GM13977 (cell line): ENCODE results near the gene MAP3K9.

Source experiments
- DNase-seq: peaks from one replicate; pipeline ENCODE4 v3.0.0; 2012; ENCODE audit warnings: low spot score
- CTCF ChIP-seq: IDR thresholded peaks from 2 replicates; pipeline ENCODE4 v1.5.1; 2012; ENCODE audit warnings: mild to moderate bottlenecking, control low read depth; ENCODE audit not compliant: insufficient read depth; ENCODE audit errors: extremely low read depth, missing control alignments
- in situ Hi-C: fragments of 300-500 bp; cut with MboI; formaldehyde crosslinking; loops from one replicate; pipeline ENCODE4 v1.12.0; 2022; ENCODE audit warnings: low sequenced_read_pairs, low pct_unique_long_range_greater_than_20kb, mixed read lengths, inconsistent platforms; ENCODE audit not compliant: unreplicated experiment

Gene MAP3K9

DNA sequence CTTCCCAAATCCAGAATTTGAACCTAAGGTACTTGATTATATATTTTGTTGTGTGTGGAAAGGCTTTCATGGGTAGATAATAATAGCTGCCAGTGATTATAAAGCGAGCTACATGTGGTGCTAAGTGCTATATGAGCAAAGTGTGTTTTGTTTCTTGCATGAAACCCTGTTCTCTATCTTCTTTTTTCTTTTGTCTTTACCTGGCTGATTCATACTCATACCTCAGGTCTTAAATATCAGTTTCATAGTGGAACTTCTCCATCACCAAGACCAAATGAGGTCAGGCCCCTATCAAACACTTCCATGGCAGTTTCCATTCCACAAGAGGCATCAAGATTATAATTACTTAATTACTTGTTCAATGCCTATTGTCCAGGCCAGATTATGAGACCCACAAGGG, 6.9 kb downstream of the MAP3K9 start:
- DNase-seq = no peak
- TF ChIP-seq CTCF = no peak
- in situ Hi-C loops = no loop called here

DNA sequence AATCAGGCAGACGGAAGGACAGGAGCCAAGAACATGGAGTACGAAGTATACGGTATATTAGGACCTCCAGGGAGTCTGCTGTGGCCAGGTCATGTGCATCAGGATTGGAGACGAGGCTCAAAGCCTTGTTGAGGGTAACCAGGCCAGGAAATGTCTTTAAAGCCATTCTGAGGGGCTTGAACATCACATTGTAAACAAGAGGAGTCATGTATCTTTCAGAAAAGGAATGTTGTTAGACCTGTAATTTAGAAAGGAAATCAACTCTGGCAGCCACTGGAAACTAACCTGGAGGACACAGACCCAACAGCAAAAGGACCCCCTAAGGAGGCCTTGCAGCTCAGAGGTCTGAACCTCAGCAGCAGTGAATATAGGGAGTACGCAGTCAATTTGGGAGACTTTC, 7.5 kb downstream of the MAP3K9 start:
- TF ChIP-seq CTCF = no peak
- no peak for DNase-seq
- in situ Hi-C loops = no loop called here

GRCh38 chr14:70796551-70796950, 12.8 kb downstream of the MAP3K9 start:
- no peak for TF ChIP-seq CTCF
- no peak for DNase-seq
- in situ Hi-C loops = no loop called here

DNA sequence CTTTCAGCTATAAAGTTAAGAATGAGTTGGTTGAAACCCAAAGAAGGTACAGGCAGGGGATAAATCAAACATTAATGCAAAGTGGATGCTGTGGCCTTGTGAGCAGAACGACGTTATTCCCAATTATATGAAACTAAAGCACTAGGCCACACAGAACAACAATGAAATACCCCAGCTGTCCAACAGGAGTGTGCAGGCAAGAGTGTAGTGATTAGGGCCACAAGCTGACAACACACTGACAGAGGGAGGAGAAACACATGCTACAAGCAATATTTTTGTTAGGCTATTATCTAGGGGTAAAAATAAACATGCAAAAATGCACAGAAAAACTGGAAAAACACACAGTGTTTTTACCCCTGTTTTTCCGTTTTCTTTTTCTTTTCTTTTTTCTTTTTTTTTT, 15.0 kb downstream of the MAP3K9 start:
- in situ Hi-C loops = no loop called here
- DNase-seq = no peak
- TF ChIP-seq CTCF = no peak

DNA sequence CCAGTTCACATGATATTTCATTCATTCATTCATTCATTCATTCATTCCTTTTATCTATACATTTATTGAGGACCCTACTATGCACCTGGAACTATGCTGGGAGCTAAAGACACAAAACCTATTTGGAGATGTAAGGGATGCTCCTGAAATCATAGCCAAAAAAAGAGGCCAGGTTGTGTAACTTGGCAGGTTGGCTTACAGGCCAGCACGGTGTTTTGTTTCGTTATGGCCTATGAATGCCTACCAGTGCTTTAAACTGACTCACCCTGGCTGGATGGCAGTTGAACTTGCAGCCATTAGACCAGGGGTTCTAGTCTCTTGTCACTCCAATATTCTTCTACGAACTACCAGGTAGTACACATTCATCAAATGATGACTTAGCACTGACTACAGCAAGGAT, 15.7 kb downstream of the MAP3K9 start:
- in situ Hi-C loops = no loop called here
- no peak for DNase-seq
- no peak for TF ChIP-seq CTCF

DNA sequence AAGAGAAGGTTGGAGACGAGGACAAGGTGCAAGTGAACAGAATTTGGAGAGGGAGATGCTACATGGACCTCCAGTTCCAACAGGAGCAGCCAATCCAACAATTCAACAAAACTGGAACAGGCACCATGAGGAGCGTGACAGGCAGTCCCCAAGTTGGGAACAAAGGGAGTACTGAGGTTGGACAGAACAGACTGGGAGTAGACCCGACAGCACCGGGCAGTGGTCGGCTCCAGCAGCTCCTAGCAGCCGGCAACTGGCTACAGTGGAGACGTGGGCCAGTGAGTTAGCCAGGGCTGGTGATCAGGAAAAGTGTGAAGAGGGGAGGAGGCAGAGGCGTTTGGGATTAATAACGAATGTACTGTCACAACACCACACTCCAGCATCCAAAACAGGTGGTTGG, 16.4 kb downstream of the MAP3K9 start:
- in situ Hi-C loops = no loop called here
- no peak for TF ChIP-seq CTCF

DNA sequence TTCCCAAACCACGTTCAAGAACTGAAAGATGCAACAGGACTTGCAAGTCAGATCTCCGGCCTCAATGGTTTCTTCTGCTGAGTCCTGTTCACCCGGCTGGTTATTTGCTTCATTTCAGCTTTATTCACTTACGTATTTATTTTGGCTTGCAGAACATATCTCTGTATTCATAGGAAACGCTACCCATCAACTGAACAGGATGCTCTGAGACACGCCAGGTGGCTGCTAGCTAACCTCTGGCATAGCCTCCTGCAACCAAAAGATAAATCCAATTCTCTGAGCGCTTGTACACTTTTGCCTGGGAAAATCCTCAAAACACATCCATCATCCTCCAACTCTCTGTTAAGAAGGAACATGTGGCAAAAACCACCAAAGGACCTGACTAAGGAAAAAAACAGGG, 17.3 kb downstream of the MAP3K9 start:
- in situ Hi-C loops = no loop called here
- TF ChIP-seq CTCF = no peak
- no peak for DNase-seq

More for the DNA sequence above, 16.4 kb downstream of the MAP3K9 start:
- no peak for DNase-seq
